GM18526 (cell line): ENCODE data around the gene S100A2.

Experiments
- POLR2A ChIP-seq: IDR thresholded peaks from 3 replicates; pipeline ENCODE4 v1.6.1; 2011; ENCODE audit not compliant: insufficient read length; ENCODE audit errors: extremely low read depth

S100A2 gene

DNA sequence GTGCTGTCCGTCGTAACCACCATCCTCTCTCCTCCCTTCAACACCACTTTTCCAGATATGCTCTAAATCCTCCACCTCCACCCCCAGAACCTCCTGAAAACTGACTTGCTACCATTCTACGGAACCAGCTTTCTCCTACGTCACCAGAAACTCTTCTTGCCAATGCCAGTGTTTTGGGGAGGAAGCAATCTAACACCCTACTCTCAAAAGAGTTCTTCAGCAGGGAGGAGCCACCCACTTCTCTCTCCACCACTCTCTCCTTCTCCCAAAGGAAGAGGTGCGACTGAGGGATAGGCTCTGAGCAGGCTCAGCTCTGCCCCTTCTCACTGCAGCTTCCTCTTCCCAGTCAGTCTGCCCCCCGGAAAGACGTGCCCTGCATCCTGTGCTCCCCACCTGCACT is 6.1 kb upstream of the S100A2 start:
- TF ChIP-seq POLR2A: no peak

DNA sequence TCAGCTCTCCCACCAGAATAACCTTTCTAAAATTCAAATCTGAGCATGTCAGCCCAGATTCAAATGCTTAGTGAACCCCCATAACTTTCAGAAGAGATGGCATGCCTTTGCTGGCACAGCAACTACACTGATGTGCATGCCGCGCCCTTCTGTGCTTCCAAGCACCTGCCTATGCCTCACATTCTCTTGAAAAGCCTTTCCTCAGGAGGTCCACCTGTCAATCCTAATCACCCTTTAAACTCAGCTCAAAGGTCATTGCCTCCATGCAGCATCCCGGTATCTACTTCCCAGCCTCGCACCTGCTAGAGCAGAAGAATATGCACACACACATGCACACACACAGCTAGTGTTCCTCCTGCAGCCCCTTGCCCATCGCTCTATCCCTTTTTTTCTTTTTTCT is 5.2 kb upstream of the S100A2 start:
- no peak for TF ChIP-seq POLR2A

DNA sequence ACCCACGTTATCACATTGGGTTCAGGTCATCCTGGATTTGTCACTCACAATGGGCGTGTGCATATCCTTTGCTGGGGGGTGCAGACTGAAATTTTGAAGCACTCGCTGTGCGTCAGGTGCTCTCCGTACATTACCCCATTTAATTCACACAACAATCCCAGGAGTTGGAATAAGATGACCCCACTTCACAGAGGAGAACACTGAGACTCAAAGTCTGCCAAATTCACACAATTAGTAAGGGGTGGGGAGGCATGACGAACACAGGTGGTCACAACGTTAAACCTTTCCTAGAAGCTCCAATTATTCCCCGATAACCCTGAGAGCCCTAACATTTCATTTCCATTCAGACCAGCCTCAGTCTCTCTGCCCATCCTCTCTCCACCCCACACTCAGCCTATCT is 3.8 kb upstream of the S100A2 start:
- no peak for TF ChIP-seq POLR2A

DNA sequence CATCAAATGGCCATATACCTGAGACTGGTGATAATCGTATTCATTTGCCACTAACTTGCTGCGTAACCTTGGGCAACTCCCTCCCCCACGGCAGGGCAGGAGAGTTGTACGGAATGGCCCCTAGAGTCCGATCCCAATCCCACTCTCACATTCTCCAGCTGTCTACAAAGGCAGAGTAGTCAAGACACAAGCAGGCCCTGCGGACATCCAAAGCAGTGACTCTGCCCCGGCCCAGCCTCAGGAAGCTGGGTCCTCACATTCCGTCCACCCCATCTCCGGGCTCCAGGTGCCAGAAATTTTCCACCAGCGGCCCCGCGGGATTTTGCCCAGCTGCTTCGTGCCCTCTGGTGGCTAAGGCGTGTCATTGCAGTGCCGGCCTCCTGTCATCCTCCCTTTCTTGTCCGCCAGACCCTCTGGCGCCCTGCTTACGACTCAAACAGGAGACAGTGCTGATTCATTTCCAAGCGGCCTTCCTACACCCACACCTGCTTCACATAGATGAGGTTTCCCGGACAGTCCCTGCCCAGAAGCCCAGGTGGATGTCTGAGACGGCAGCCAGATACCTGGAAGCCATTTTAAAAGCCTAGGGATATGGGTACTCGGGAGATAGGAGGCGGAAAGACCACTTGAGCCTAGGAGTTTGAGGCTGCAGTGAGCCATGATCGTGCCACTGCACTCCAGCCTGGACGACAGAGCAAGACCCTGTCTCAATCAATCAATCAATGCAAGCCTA is 2.9 kb upstream of the S100A2 start:
- TF ChIP-seq POLR2A: no peak

DNA sequence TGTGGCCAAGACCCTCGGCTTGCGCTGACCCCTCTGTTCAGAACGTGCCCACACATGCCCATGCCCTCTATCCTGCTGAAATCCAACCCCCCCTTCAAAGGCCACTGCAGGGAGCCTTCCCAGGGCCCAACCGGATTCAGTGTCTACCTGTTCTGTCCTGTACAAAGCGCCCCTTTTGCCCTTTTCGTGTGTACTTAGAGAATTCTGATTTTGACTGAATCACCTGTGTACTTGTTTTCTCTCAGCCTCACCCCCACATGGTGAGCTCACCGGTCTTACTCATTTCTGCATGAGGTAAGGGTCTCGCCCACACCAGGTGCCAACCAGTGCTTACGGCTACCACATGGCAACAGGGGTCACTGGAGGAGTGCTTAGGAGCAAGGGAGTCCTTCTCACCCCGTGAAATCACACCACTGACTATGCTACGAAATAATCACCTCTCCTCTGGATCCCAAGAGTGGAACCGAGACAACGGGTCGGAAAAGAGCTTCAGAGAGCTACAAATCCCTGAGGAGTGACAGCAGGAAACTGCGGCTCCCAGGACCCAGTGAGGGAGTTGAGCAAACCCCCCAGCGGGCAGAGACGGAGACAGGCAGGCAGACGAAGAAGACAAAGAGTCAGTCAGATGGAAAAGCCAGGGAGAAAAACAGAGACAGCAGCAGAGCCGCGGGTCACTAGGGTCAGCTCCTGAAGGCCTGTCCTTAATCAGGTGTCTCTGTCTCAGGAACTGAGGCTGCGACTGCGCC is 2.1 kb upstream of the S100A2 start:
- no peak for TF ChIP-seq POLR2A

DNA sequence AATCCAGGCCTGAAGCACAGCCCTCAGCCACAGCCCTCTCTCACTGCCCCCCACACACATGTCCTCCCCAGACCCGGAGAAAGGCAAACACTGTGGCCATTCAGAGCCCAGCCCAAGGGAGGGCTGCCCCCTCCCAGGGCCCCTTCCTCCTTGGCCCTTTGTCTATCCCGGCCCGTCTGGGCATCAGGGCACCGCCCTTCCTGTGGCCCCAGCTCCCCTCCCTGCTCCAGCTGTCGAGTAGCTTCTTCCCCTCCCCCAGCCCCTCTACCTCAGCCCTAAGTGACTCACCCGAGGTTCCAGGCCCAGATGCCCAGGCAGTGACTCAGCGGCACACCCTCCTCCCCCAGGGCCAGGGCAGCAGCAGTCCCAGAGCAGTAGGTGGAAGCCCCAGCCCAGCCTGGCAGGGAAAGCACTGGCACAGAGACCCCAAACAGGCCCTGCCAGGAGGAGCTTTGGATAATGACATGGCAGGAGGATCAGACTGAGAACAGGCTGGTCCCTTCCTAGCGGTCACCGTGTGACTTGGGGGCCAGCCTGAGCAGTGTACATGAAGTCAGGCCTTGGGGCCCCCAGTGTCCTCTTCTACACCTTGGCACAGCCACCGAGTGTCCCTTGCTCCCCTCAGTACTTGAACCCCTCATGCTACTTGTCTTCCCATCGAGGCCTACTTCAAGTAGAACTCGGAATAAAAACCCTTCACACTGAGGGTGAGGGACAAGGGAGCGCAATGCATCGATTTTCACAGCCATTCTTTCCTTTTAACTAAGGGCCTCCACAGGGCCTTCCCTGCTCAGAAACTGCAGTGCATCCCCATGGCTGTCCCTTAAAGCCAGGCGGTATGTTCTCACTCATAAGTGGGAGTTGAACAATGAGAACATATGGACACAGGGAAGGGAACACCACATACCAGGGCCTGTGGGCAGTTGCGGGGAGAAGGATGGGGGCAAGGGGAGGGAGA is 1.0 kb upstream of the S100A2 start:
- TF ChIP-seq POLR2A: no peak

DNA sequence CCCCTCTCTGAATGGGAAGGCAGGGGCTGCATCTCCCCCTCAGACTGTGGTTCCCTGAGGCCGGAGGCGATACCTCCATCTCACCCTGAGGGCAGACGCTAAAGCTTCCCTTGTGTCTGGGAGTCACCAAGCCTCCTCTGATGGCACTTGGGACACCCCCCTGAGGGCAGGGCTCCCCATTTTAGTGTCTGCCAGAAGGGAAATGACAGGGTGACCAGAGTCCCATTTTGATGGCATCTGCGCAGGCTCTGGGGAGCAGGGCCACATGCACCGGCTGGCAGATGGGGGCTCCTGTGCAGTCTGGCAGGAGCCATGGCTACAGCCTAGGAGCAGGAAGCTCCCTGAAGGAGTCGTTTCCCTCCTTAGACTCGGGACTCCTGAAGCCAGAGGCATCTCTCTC is 1.7 kb downstream of the S100A2 start:
- no peak for TF ChIP-seq POLR2A

DNA sequence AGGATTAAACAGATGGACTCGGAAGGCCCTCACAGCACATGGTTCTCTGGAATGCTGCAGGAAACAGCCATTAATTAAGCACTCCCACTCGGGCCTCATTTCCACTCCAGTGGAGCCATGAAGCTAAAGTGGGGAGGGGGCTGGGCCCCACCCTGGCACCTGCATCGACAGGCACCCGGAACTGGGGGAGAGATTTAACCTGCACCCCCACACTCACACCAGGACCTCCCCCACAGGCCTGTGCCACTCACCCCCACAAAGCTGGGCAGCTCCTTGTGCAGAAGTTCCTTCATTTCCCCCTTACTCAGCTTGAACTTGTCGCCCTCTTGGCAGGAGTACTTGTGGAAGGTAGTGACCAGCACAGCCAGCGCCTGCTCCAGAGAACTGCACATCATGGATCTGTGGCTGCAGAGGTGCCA is 2.2 kb downstream of the S100A2 start:
- TF ChIP-seq POLR2A: no peak

GRCh38 chr1:153561466-153561985 is 4.1 kb downstream of the S100A2 start:
- TF ChIP-seq POLR2A: no peak

DNA sequence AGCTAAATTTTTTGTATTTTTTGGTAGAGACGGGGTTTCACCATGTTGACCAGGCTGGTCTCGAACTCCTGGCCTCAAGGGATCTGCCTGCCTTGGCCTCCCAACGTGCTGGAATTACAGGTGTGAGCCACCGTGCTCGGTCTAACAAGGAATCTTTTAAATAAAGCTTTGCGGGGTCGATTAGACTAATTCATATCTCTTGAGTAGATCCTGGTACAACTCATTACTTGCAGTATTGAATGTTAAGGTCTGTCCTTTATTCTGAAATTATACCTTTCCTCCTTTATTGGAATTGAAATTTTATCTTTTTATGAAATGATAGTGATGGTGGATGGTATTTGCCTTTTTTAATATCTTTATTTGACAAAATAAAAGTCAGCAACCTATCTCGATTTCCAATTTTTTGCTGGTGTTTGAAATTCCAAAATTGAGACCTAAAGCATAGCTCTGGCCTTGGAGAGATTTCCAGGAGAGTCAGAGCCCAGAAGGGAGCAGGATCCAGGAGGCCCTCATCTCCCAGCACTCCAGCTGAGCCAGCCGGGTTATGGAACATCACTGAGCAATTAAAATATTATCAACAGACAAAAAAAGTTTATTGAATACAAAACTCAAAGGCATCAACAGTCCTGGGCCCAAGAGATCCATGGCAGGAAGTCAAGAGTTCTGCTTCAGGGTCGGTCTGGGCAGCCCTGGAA is 4.7 kb downstream of the S100A2 start:
- TF ChIP-seq POLR2A: no peak

DNA sequence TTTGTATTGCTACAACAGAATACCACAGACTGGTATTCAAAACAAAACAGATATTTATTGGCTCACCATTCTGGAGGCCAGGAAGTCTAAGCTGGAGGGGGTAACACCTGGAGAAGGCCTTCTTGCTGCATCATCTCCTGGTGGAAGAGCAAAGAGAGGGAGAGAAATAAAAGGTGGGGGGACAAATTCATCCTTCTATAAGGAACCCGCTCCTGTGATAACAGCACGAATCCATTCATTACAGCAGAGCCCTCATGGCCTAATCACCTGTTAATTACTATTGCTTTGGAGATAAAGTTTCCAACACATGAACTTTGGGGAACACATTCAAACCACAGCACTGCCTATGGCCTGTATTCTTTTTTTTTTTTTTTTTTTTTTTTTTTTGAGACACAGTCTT is 5.4 kb downstream of the S100A2 start:
- no peak for TF ChIP-seq POLR2A

GRCh38 chr1:153557877-153558276 is 7.8 kb downstream of the S100A2 start:
- TF ChIP-seq POLR2A: no peak

DNA sequence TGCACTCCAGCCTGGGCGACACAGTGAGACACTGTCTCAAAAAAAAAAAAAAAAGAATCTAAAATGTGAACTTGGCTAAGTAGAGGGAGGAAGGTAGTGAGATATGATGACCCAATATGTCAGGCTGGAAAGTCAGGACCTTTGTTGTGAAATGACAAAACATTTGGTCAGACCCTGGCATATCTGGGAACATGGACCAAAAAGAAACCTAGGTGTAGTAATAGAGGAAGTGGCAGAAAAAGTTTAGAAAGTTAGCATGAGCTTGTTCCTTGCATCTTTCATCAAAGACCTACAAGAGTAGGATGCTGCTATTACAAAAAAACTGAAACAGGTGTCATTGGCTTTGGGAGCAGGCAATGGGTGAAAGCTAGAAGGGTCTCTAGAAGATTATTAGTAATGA is 9.3 kb downstream of the S100A2 start:
- no peak for TF ChIP-seq POLR2A

DNA sequence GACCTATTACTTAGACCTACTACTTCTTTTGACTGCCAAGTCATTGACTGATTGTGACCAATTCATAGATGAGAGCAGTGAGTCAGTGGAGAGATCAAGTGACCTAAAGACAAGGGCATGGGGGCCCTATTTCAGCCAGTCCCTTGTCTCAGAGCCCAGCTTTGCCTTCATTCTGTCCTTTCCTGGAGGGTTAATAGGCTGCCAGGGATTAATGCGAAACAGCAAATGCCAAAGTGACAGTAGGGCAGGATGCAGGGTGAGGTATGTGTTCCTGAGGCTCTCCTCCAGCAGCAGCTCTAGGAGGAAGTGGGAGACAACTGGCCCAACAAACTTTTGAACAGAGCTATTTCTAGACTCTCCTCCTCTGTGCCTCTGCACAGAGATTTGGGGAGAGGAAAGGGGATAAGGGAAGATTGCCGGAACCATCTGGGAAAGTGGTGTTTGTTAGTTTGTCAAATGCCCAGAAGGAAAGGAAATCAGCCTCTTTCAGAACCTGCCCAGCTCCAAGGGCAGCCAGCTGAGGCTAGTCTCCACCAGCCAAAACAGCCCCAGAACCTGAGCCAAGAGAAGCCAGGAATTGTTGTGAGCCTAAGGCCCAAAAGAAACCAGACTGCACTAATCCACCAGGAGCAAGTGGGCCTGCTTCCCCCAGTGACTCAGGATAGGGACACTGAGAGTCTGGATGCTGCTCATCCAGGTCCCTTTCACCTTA is 11.7 kb downstream of the S100A2 start:
- TF ChIP-seq POLR2A: no peak
